NCI-H774 (cell line): ENCODE measurements around the gene CCNK.

ENCODE experiments used
- DNase-seq: peaks from one replicate; lab custom pipeline; 2025; lab: John Stamatoyannopoulos, UW

The CCNK gene

GRCh38 chr14:99466758-99467157 lies 14.5 kb upstream of the CCNK start:
- DNase-seq = no peak

GRCh38 chr14:99467336-99468078 lies 13.7 kb upstream of the CCNK start:
- DNase-seq = no peak

GRCh38 chr14:99468081-99468480 lies 13.1 kb upstream of the CCNK start:
- no peak for DNase-seq

- DNase-seq = no peak
Observed at GRCh38 chr14:99468836-99469592, 12.2 kb upstream of the CCNK start.

DNA sequence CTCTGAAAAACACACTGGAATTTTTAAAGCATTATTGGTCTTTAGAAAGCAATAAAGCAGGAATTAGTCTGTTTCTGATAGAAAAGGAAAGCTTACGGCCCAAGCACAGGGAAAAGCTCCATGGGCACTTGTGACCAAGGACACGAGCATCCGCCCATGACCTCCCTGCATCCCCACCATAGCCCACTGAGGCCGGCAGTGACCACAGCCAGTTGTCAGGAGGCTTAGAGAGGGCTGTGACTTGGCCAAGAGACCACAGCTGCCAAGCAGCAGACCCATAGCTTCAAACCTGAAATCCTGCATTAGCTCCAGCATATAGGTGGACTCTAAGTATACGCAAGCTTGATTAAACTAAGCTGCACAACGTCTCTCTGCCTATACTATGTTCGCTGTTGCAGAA lies 9.5 kb upstream of the CCNK start:
- DNase-seq = no peak

DNA sequence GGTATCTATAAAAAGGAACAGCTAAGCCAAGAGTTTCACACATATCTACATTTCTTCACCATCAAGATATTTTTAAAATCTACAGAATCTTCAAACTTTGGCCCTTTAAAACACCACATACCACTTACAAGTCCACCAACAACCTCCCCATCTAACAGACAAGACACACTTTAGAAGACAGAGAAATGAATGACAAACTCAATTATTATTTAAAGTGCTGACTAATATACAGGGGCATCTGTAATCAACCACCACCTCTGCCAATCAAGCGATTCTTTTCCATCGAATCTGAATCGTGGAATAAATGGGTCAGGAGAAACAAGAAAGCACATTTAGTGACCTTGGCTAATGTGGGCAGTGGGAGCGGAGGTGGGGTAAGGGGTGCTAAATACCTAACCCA lies 8.3 kb upstream of the CCNK start:
- no peak for DNase-seq

GRCh38 chr14:99473458-99473857 lies 7.8 kb upstream of the CCNK start:
- no peak for DNase-seq

DNA sequence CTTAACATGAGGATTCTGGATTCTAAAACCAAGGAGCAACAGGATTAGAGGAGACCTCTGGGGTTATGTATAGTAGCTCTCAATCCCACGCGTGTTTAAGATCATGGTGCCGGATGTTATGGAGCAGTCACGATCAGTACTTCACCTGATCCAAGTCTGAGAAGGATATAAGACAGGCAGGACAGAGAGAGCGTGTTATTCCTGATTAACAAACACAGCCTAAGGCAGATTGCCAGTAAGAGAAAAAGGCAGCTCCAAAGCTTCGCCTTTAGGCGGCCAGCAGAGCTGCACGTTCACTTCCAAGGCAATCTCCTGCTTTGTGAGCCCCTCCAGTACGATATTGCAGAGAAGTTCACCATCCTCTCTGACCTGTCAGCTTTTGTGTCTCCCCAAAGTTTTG lies 6.0 kb upstream of the CCNK start:
- no peak for DNase-seq

- no peak for DNase-seq
Observed at GRCh38 chr14:99475660-99476059, 5.5 kb upstream of the CCNK start.

GRCh38 chr14:99476864-99477263 lies 4.3 kb upstream of the CCNK start:
- no peak for DNase-seq

GRCh38 chr14:99478128-99478527 lies 3.1 kb upstream of the CCNK start:
- no peak for DNase-seq

- no peak for DNase-seq
Observed at GRCh38 chr14:99479160-99479905, 1.9 kb upstream of the CCNK start.

DNA sequence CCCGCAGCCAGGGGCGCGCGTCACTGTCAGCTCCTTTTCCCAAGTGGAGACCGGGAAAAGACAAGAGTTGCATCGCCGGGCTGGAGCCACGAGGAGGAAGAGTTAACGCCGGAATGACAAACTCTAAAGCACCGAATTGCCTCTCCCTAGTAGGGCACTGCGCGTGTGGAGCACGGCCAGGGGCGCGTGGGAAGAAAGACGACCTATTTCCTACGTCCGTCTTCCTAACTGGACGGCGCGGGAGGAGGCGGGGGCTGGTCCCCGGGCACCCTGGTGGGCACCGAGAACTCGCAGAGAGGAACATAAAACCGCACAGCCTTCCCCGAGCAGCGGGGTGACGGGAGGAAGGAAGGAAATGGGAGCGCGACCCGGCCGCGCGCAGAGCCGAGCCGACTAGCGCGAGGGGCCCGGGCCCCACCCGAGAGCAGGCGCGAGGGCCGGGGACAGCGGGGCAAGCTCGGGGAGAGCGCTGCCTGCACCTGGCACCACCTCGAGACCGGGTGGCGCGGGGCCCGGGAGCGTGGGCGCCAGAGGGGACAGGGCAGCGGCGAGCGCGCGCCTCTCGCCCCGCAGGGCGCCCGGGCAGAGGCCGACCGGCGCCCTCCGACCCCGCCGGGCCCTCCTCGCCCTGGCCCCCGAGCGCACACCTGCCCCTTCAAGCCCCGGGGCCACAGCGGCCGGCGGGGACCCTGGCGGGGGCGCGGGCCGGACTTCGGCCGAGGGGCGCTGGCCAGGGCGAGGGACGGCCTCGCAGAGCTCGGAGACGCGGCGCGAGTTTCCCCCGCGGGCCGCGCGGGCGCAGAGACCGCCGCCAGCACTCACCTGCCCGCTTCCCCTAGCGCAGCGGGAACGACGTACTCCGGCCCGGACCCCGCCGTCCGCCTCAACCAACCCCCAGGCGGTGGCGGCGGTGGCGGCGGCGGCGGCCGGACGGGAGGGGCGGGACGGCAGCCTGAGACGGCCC lies 1.0 kb upstream of the CCNK start, which contains the start of gene SETD3:
Gene SETD3, minus strand, starts transcription at position 954 of the 964 bp plus-strand sequence. CDS start 15,054 bp downstream, outside the sequence.
- DNase-seq = no peak

- no peak for DNase-seq
Observed at GRCh38 chr14:99481745-99482099, 513 bp downstream of the CCNK start.

GRCh38 chr14:99484106-99484505 lies 2.9 kb downstream of the CCNK start:
- DNase-seq = no peak

GRCh38 chr14:99497341-99497740 lies 16.1 kb downstream of the CCNK start:
- DNase-seq = no peak

DNA sequence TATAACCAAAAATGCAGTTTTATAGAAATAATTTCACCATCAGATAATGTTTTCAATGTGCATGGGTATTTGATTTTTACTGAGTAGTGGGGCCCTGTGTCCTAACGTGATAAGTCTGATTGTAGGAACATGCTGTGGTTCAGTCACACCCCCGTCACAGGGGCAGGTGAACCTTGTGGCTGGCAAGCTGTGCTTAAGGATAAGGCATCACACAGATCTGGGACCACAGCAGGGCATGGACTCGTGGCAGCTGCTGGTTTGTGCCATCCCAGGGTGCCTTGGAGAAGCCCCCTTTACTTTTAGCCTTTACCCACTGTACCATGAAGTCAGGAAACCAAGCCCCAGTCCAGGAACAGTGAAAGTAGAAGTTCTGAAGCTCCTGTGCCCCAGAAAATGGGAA lies 16.7 kb downstream of the CCNK start:
- DNase-seq = no peak

- no peak for DNase-seq
Observed at GRCh38 chr14:99502989-99503421, 21.8 kb downstream of the CCNK start.

GRCh38 chr14:99503848-99504453 lies 22.7 kb downstream of the CCNK start:
- no peak for DNase-seq

DNA sequence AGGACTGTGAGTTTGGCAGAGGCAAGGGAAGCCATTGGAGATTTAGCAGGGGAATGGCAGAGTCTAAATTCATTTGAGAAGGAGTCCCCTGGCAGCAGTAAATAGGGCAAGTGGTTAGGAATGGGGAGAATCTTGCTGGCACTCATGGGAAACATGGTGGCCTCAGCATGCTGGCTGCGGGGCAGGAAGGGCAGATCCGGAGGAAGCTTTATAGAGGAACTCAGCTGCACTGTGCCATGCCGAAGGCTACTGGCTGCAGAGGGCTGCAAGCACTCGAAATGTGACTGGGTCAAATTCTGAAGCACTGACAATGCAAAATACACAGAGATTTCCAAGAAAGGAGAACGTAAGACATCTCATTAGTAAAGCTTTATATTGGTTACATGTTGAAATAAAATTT lies 23.9 kb downstream of the CCNK start:
- no peak for DNase-seq

DNA sequence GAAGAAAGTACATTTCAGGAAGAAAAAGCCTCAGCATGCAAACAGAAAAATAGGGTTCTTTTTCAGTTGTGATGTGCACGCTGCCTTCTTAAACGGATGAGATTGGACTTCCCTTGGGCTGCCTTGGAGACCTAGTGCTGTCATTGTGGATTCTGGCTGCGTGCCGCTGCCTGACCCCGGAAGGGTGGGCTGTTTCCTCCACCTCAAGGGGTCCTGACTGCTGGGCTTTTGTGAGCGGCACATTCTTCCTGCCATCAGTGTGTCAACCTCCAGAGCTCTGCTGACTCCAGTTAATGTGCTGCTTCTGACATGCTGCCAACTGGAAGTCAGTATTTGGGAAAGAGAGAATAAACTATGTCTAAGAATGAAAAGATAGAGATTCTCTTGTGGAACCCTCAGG lies 25.1 kb downstream of the CCNK start:
- DNase-seq = no peak
